Activated CD8-positive, alpha-beta memory T cell treated with anti-CD3 and anti-CD28 coated beads for 36 hours (primary cell): ENCODE results near the gene SLC41A1. TPM values are rescaled to one million over a fixed set of nuclear protein-coding genes. Genes with fewer than 3 reads are reported as not detected.

Experiments used
- CTCF ChIA-PET: fragments of 350-600 bp; sonication (Branson Sonifier 250); formaldehyde crosslinking; loops from one replicate; lab custom pipeline; 2021; ENCODE audit warnings: antibody characterized with exemption; lab: Charles Lee
- POLR2A ChIA-PET: fragments of 350-600 bp; sonication (Branson Sonifier 250); formaldehyde crosslinking; loops from one replicate; lab custom pipeline; 2021; ENCODE audit warnings: antibody characterized with exemption; lab: Charles Lee
- total RNA-seq, 2 experiments: library from RNA; stranded (reverse); gene quantifications; one replicate each; pipeline ENCODE4 v1.2.3, GENCODE V29; 2021

SLC41A1 gene
- total RNA-seq, 2 experiments from 2014 or later = 28.8 to 29.4 TPM

DNA sequence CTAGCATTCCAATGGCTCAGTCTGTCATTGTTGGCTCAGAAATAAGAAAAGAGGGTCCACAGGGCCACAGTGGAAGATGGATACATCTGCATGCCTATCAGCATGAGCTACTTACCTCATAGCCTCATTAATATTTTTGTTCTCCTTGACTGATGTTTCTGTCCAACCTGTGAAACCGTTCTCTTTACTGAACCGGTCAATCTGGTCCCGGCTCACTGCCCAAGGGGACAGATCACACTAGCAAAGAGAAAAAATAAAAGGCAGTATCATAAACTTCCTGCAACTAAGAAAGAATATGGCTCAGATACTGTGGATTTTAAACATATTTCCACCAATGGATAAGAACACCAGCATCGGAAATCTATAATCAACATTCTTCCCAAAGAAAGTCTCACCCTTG is 42.4 kb downstream of the SLC41A1 start:
- ChIA-PET POLR2A (no interaction called here), CTCF (no interaction called here)

DNA sequence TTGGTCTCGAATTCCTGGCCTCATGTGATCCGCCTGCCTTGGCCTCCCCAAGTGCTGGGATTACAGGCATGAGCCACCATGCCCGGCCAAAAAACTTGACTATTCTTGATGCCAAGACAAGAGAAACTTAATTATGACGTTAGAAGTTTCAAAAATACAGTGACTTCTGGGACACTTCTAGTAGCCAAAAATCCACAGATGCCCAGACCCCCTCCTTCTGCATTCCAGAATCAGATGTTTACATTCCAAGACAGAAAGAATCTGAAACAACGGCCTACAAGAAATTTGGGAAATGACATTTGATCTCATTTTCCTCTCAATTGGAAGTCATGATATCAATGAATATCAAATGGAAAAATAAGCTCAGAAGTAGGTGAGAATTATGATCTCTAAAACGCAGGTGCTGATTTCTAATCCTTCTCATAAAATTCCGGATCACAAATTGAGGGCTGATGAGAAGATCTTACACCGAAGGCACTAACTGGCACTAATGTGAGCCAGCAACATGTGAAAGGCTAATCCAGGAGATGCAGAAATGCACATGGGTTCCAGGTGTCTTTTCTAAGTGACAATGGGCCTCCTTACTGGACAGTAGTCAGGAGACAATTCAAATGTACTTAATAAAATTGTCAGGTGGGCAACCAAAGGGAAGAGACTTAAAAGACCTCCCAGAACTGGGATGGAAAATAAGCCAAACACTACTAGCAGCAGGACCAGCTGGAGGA is 43.2 kb downstream of the SLC41A1 start:
- ChIA-PET CTCF (interaction anchor here (1.1 kb wide), 1 partner anchor 207 kb away, joined by 3 read pairs; no protein-coding TSS in a partner anchor), POLR2A (no interaction called here)

DNA sequence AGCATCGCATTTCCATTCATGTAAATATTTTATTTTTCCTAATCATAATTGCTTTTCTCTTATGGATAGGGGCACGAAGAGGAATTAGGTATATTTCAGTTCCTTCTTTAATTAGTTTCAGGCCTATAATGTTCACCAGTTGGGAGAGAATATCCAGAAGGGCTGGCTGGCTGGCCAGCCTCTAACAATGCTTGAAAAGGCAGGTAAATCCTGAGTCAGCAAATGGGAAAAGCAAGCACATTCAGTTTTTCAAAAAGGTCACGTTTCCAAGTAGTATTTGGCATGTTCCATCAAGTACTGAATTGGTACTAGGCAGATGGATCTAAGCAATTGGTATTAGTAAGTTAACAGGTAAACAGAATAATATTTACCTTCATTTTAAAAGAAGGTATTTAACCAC is 45.8 kb downstream of the SLC41A1 start:
- ChIA-PET POLR2A (no interaction called here), CTCF (no interaction called here)

DNA sequence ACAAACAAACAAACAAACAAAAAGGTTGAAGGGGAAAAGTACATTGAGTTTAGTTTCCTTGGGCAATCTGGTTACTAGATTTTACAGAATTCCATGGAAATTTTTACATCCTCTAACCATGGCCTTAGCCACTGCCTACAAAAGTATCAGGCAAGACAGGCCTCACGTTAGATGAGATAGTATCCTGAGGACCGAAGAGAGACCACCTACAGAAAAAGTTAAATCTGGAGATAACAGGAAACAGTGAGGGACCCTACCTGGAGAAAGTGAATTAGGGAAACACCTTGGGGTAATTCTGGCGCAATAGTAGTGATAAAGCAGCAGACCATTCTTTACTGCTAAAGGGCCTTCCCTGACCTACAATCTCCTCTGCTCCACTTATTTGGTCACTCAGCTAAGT is 46.4 kb downstream of the SLC41A1 start:
- POLR2A ChIA-PET = no interaction called here

DNA sequence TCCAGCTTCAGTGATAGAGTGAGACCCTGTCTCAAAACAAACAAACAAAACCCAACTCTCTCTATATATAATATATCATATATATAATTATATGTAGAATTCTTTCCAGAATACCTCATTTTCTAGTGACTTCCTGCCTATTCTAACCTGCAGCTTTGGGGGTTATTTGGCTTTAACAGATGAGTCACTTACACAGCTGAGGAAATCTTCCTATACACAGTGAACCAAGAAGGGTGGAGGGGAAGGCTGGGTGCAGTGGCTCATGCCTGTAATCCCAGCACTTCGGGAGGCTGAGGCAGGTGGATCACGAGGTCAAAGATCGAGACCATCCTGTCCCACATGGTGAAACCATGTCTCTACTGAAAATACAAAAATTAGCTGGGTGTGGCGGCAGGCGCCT is 47.0 kb downstream of the SLC41A1 start:
- POLR2A ChIA-PET = no interaction called here
- CTCF ChIA-PET = no interaction called here

More for the DNA sequence above, 46.4 kb downstream of the SLC41A1 start:
- CTCF ChIA-PET = no interaction called here

DNA sequence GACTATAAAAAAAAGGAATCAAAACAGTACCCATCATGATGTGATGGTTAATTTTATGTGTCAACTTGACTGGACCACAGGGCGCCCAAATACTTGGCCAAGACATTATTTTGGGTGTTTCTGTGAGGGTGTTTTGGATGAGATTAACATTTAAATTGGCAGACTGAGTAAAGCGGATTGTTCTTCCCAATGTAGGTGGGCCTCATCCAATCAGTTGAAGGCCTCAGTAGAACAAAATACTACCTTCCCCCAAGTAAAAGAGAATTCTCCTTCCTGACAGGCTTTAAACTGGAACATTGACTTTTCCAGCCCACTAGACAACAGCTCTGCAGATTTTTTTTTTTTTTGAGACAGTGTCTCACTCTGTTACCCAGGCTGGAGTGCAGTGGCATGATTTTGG is 48.4 kb downstream of the SLC41A1 start:
- ChIA-PET POLR2A (interaction anchor here (0.7 kb wide), 1 partner anchor 15 kb away, joined by 7 read pairs; no protein-coding TSS in a partner anchor), CTCF (interaction anchor here (1.1 kb wide), 1 partner anchor 107 kb away, joined by 3 read pairs; no protein-coding TSS in a partner anchor)

DNA sequence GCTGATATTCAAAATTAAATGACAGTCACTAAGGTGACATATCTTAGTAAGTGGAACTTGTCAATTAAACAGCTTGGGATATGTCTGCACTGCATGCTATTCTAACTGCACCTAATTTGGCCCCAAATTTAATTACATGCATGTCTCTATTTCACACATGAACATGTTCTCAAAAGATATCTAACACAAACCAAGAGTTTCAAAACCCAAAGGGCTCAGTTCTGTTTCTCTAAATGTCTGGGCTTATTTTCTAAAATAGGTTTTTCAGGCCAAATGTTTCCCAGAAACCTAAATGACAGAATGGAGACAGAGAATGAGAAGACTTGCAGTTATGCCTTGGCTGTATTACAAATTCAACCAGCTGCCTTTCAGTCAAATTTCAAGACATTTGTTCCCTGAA is 49.0 kb downstream of the SLC41A1 start:
- CTCF ChIA-PET = interaction anchor here (1.1 kb wide), 1 partner anchor 106 kb away, joined by 3 read pairs; no protein-coding TSS in a partner anchor
- POLR2A ChIA-PET = no interaction called here

DNA sequence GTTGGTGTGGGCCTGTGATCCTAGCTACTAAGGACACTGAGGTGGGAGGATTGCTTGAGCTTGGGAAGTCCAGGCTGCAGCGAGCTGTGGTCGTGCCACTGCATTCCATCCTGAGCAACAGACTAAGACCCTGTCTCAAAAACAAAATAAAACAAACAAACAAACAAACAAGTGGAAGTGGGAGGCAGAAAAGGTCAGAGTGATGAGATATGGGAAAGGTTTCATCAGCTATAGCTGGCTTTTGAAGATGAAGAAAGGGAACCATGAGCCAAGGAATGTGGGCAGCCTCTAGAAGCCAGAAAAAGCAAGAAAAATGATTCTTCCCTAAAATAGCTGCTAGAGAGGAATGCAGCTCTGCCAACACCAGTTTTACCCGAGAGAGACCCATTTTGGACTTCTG is 52.4 kb downstream of the SLC41A1 start:
- ChIA-PET CTCF (interaction anchor here (1.7 kb wide), 1 partner anchor 9 kb away, joined by 3 read pairs; no protein-coding TSS in a partner anchor), POLR2A (interaction anchor here (0.6 kb wide), 1 partner anchor 20 kb away, joined by 3 read pairs; no protein-coding TSS in a partner anchor)

DNA sequence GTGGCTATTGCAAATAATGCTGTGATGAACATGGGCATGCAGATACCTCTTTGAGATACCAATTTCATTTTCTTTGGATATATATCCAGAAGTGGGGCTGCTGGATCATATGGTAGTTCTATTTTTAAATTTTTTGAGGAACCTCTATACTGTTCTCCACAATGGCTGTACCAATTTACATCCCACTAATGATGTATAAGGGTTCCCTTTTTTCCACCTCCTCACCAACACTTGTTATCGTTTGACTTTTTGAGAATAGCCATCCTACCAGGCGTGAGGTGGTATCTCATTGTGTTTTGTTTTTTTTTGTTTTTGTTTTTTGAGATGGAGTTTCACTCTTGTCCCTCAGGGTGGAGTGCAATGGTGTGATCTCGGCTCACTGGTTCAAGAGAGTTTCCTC is 56.4 kb downstream of the SLC41A1 start:
- ChIA-PET CTCF (interaction anchor here (0.7 kb wide), 1 partner anchor 71 kb away, joined by 3 read pairs; no protein-coding TSS in a partner anchor), POLR2A (no interaction called here)

DNA sequence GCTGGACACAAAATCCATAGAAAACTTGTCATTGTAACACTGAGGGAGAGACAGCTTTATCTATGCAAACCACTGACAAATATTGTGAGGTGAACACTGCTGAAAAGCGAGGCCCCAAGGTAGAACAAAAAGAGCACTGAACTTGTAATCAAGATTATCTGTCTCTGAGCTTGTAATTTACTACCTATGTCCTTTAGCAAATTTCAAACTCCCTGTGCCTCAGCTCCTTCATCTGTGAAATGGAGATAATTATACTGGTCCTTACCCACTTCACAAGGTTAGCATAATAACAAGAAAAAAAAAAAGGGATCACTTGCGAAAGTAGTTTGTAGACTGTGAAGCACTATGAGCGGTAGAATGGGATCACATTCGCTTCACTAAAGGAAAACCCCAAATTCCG is 58.1 kb downstream of the SLC41A1 start:
- ChIA-PET CTCF (no interaction called here), POLR2A (no interaction called here)

DNA sequence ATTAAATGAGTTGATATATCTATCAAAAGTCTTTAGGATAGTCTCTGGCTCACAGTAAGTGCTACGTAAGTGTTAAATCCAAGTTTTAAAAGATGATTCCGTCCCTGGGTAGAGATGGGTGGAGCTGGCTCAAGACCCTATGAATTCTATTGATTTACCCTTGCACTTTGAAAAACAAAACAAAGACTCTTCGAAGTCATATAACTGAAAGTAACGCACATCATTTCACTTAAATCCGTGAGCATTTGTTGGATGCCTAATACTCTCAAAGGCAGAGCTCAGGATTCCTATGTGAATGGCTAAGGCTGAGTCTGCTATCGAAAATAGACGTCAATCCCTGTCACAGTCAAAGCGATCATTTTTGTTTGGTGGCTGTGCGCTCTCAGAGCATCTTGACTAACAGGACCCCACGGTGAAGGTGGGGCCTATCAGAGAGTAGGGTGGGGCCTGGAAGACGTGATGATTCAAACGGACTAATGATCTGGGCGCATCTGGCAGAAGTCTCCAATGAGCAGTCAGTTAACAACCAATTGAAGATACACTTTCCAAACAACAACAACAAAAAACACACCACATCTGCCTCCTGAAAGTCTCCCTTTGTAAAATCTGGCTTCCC is 61.9 kb downstream of the SLC41A1 start:
- ChIA-PET POLR2A (no interaction called here), CTCF (interaction anchor here (1.1 to 1.2 kb wide), 2 partner anchors 10 to 21 kb away, joined by 3 read pairs; no protein-coding TSS in a partner anchor)

DNA sequence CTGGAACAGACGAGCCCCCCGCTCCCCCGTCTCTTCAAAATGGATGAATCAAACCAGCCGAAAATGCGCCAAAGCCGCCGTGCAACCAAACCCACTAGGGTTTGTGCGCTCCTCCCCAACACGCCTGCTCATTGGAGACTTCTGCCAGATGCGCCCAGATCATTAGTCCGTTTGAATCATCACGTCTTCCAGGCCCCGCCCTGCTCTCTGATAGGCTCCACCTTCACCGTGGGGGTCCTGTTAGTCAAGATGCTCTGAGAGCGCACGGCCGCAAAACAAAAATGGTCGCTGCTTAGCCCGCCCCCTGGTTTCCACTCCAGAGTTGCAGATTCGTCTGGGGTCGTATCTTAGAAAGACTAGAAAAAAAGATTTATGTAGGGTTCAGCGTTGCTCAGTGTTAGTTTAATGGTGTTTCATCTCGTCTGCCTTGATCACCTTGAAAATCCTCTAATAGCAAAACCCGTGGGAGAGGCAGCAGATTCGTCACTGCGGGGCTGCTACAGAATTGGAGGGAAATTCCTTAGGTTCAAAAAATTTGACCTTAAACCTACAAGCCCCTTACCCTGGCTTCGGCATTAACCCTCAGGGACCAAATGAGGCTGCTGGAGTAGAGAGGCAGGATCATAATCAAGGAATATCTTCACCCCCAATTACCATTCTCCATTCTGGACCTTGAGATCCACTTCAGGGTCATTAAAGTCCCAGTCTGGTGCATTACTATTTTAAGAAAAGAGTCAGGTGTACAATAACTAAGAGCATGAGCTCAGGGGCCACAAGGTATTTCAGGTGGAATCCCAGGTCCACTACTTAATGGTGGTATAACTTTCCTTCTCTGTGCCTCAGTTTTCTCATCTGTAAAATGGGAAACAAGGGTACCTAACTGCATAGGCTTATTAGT is 62.6 kb downstream of the SLC41A1 start, which contains the start of gene NUCKS1:
Gene NUCKS1, minus strand, starts transcription at position 45 of the 898 bp plus-strand sequence. CDS start 209 bp downstream, outside the sequence.
- CTCF ChIA-PET = interaction anchor here (1.0 to 1.9 kb wide), 4 partner anchors 10 to 39 kb away, joined by 3 to 8 read pairs (median 3); no protein-coding TSS in a partner anchor
- POLR2A ChIA-PET = interaction anchor here (0.6 to 1.8 kb wide), 5 partner anchors 11 to 118 kb away, joined by 3 to 20 read pairs (median 7); partner anchors contain the start of gene RAB29

DNA sequence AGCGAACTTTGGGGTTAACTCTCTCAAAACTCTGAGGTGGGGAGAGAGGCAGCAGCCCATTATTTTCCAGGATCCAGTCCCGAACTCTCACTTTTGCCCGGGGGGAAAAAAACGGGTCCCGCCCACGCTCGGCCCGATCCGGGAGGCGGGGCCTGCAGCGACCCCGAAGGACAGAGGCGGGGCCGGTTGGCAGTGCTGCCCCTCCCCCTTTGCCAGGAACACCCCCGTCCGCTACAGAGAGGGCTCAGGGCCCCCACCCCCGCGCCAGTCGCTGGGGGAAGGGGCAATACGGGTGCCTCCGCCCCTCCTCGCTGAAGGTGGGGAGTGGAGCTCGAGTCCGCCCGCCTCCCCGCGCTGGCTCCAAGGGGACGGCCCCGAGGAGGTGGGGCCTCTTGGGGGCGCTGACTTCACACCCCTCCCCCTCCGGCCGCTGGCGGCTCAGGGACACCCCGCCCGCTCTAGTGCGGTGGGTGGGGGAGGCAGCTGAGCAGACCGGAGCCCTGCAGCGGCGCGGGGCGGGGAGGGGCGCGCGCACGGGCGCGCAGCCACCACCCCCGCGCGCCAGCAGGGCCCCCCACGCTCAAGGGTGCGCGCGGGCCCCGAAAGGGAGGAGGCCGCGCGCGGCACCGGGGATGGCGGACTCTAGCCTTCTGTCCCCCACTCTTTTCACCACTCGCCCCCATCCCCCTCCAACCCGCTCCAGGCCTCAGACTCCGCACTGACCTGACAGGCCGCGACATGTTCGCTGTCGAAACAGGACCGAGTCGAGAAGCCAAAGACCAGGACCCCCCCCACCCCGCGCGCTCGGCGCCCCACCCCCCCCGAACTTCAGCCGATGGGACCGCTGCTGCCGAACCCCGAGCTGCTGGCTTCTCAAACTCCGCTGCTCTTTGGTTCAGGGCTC is 63.5 kb downstream of the SLC41A1 start:
- POLR2A ChIA-PET = interaction anchor here (0.6 to 1.8 kb wide), 7 partner anchors 10 to 158 kb away, joined by 3 to 20 read pairs (median 4); partner anchors contain the start of gene RAB29
- CTCF ChIA-PET = interaction anchor here (0.9 to 1.9 kb wide), 3 partner anchors 9 to 38 kb away, joined by 3 to 8 read pairs (median 3); no protein-coding TSS in a partner anchor

DNA sequence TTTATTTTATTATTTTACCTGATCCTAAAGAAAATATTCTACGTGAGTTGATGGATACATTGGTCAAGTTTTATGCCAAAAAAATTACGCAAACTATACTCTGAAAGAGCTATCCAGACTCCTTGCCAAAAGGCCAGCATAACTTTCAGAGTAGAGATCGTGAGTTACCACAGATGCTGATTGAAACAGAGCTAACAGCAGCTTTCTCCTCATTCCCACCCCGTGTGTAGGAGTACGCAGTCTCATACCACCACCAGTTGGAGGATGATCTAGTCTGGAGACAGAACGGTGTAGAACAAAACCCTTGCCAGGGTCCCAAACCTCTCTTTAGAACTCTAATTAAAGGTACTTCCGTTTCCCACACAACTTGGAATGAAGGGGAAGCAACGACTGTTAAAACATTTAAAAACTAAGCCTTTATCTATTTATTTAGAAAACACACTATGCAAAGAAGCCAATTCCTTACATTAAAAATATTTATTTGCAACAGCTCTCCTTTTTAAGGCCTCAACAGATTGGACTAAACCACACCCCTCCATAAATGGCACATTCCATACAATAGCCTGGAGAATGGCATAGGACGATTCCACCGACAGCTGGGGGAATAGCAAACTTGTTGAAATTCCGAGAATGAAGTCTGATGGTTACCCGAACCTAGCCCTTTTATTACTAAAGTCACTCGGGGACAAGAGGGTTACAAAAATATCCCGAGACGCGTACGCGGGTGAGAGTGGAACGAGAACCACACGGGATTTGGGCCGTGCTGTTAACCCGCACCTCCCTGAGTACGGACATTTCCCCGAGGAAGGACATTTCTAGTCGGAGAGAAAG is 64.4 kb downstream of the SLC41A1 start:
- ChIA-PET POLR2A (interaction anchor here (0.8 to 1.8 kb wide), 6 partner anchors 9 to 157 kb away, joined by 3 to 20 read pairs (median 4); partner anchors contain the start of gene RAB29), CTCF (interaction anchor here (0.9 to 1.9 kb wide), 4 partner anchors 8 to 37 kb away, joined by 3 to 8 read pairs (median 4); no protein-coding TSS in a partner anchor)

DNA sequence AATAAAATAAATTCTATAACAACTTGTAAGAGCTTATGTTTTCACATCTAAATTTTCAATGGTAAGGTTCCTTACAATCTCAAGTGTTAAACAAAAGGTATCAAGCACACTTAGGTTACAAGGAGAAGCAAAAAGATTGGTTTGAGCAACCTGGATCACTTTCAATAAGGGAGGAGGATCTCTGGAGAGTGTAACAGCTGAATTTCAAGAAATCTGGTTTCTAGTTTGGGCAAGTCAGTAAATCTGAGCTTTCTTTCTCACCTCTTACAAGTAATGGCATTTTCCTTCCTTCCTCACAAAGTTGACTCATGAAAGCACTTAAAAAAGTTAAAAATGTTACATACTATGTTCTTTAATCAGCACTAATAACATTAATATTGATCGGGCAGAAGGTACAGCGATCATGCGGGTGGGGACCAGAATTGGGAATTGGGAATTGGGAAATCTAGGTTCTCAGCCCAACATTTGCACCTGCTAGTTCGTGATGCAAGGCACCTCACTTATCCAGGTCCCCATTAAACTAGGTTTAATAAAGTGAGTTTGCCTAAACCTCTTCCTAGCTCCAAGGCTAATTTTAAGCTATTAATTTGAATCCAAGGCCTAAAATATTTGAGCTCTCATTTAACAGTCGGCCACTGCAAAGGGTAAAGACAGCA is 66.1 kb downstream of the SLC41A1 start:
- ChIA-PET CTCF (interaction anchor here (2.6 kb wide), 1 partner anchor 36 kb away, joined by 9 read pairs; no protein-coding TSS in a partner anchor), POLR2A (interaction anchor here (0.6 to 0.9 kb wide), 3 partner anchors 25 to 35 kb away, joined by 3 to 7 read pairs (median 3); partner anchors contain the start of gene RAB29)

DNA sequence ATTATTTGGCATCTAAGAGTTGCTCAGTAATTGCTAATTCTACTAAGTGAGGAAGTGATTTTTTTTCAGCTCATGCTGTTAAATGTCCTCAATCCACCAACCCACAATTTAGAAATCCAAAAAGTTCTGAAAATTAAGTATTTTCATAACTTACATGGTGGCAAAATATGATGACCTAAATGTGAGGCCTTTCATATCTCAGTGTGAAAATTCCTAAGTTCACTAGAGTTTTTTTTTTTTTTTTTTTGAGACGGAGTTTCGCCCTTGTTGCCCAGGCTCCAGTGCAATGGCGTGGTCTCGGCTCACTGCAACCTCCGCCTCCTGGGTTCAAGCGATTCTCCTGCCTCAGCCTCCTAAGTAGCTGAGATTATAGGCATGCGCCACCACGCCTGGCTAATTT is 68.6 kb downstream of the SLC41A1 start:
- CTCF ChIA-PET = interaction anchor here (0.6 to 0.7 kb wide), 2 partner anchors 24 to 38 kb away, joined by 3 read pairs; no protein-coding TSS in a partner anchor
- POLR2A ChIA-PET = no interaction called here
